GM12892 (cell line): ENCODE results near the gene CAPN5.
"Not testable (repeated sequence)": the region's sequence is repeated elsewhere in the genome, so short reads cannot be mapped to it uniquely, and the experiment has no call there.

Source experiments
- DNase-seq: peaks from one replicate; pipeline ENCODE4 v3.0.0; 2011; ENCODE audit not compliant: insufficient read length
- FAIRE-seq: peaks from 2 replicates; lab custom pipeline; 2011; peaks lifted over from hg19 to GRCh38; lab: Jason Lieb, UNC
- POLR2A ChIP-seq: IDR thresholded peaks from 2 replicates; pipeline ENCODE4 v1.6.1; 2011; ENCODE audit warnings: low read depth, low read length, control low read depth
- POLR2AphosphoS5 ChIP-seq: IDR thresholded peaks from 2 replicates; pipeline ENCODE4 v1.6.1; 2011; ENCODE audit warnings: low read depth, low read length, control low read depth
- TAF1 ChIP-seq: IDR thresholded peaks from 2 replicates; pipeline ENCODE4 v1.6.1; 2011; ENCODE audit warnings: low read depth, mild to moderate bottlenecking, control low read depth, low read length, borderline replicate concordance

Gene CAPN5

DNA sequence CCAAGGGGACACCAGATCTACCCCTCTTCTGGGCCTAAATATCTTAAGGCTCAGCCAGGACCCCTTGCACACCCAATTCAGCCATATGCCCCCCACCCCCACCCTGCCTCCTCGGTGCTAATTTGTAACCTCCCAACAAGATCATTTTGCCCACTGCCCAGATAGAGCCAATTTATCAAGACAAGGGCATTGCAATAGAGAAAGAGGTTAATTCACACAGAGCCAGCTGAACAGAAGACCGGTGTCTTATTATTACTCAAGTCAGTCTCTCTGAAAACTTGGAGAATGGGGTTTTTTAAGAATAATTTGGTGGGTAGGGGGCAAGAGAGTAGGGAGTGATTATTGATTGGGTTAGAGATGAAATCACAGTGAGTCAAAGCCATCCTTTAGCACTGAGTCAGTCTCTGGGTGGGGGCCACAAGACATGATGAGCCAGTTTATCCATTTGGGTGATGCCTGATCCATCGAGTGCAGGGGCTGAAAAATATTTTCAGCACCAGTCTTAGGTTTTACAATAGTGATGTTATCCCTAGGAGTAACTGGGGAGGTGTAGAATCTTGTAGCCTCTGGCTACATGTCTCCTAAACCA is 9.9 kb upstream of the CAPN5 start:
- DNase-seq, result no peak
- TF ChIP-seq POLR2AphosphoS5, result no peak
- TF ChIP-seq TAF1, result no peak
- TF ChIP-seq POLR2A, result no peak
- FAIRE-seq, result no peak

DNA sequence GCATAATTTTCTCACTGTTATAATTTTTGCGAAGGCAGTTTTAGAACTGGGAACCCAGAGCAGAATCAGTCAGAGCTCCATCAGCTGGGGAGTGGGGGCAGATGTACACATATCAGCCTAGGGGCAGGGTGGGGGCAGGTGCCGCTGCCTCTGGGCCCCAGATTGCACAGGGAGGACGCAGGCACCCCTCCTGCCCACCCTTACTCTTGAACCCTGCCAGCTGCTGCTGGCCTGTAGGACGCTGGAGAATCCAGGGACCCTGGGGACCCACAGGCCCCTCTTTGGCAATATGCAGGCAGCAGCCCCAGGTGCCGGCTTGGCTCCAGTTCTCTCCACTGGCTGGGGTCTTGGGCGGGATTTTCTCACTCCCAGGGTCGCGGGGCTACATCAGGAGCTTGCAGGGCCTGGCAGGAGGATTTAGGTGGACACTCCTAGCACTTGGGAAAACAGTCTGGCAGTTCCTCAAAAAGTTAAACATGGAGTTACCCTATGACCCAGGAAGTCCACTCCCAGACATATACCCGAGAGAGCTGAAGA is 8.8 kb upstream of the CAPN5 start:
- TF ChIP-seq TAF1 (no peak), POLR2A (no peak), POLR2AphosphoS5 (no peak)
- no peak for DNase-seq
- FAIRE-seq, result no peak

DNA sequence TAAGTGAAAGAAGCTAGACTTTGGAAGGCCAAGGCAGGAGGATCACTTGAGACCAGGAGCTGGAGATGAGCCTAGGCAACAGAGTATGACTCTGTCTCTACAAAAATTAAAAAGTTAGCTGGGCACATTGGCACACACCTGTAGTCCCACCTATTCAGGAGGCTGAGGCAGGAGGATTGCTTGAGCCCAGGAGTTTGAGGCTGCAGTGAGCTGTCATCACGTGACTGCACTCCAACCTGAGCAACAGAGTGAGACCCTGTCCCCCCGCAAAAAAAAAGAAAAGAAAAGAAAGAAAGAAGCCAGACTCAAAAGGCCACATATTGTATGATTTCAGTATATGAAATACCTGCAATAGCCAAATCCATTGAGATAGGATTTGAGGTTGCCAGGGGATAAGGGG is 7.9 kb upstream of the CAPN5 start:
- FAIRE-seq (no peak), DNase-seq (no peak)
- no peak for TF ChIP-seq POLR2AphosphoS5
- TF ChIP-seq TAF1, result no peak
- no peak for TF ChIP-seq POLR2A

DNA sequence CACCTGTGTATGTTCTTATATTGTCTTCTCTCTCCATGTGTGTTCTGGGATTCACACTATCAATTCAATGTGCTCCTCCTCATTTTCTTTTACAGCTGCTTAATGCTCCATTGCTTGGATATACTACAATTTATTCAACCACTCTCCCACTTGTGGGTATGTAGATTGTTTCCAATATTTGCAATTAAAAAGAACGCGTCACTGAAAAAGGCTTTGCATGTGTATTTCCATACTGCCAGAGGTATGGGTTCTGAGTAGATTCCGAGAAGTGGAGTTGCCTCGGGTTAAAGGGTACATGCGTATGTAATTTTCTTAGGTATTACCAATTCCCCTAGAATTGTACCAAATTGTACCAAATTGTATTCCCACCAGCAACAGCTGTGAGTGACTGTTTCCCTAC is 7.0 kb upstream of the CAPN5 start:
- DNase-seq (no peak), FAIRE-seq (no peak)
- TF ChIP-seq POLR2A (no peak), TAF1 (no peak), POLR2AphosphoS5 (no peak)

DNA sequence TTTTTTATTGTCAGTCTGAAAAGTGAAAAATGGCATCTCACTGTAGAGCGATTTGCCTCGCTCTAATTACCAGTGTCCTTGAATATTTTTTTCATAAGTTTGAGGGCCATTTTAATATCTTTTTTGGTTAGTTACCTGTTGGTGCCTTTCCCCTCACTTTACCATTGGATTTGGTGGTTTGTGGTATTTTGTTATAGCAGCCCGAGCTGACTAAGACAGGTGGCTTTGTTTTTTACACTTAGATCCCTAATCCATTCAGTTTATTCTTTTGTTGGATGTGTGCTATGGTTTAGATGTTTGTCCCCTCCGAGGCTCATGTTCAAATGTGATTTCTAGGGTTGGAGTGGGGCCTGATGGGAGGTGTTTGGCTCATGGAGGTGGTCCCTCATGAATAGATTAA is 6.5 kb upstream of the CAPN5 start:
- DNase-seq (no peak), FAIRE-seq (no peak)
- TF ChIP-seq TAF1 (no peak), POLR2AphosphoS5 (no peak), POLR2A (no peak)

DNA sequence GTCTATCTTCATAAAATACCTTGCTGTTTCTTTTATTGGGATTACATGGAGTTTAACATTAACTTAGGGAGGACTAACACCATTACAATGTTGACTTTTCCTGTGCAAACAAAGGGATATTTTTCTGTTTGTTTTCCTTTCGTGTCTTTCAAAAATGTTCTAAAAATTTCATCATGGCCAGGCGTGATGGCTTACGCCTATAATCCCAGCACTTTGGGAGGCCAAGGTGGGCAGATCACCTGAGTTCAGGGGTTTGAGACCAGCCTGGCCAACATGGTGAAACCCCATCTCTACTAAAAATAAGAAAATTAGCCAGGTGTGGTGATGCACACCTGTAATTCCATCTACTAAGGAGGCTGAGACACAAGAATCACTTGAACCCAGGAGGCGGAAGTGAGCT is 5.5 kb upstream of the CAPN5 start:
- DNase-seq, FAIRE-seq: not testable (repeated sequence)

GRCh38 chr11:77062924-77063323 is 3.8 kb upstream of the CAPN5 start:
- TF ChIP-seq POLR2AphosphoS5, result no peak
- no peak for TF ChIP-seq TAF1
- TF ChIP-seq POLR2A, result no peak
- DNase-seq (no peak), FAIRE-seq (no peak)

- TF ChIP-seq TAF1 (no peak), POLR2A (no peak), POLR2AphosphoS5 (no peak)
- no peak for FAIRE-seq
- no peak for DNase-seq
These were observed 3.4 kb upstream of the CAPN5 start for GRCh38 chr11:77063407-77063806.

DNA sequence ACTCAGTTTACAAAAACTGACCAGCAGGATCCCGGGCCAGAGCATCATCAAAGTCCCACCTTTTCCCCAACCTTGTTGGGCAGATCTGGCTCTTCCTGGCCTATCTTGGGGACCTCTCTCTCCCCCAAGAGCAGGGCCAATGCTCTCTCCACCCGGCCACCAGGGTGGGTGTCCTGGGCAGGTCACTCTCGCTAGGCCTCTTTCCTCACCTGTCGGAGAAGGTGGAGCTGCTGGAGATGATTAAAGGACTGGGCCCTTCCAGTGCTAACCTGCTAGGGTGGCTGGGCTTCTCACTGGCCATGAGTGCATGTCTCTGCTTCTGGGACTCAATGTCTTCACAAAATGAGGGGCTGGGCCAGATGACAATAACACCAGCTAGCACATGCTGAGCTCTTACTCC is 2.9 kb upstream of the CAPN5 start:
- TF ChIP-seq POLR2AphosphoS5, result no peak
- FAIRE-seq, result no peak

GRCh38 chr11:77064648-77065217 is 2.0 kb upstream of the CAPN5 start:
- DNase-seq (no peak), FAIRE-seq (no peak)
- TF ChIP-seq POLR2AphosphoS5 (no peak), TAF1 (no peak), POLR2A (no peak)

More for the DNA sequence above, 2.9 kb upstream of the CAPN5 start:
- DNase-seq, result no peak

- DNase-seq (no peak), FAIRE-seq (no peak)
- no peak for TF ChIP-seq POLR2A
- no peak for TF ChIP-seq POLR2AphosphoS5
- no peak for TF ChIP-seq TAF1
These were observed 918 bp upstream of the CAPN5 start for GRCh38 chr11:77065878-77066228.

DNA sequence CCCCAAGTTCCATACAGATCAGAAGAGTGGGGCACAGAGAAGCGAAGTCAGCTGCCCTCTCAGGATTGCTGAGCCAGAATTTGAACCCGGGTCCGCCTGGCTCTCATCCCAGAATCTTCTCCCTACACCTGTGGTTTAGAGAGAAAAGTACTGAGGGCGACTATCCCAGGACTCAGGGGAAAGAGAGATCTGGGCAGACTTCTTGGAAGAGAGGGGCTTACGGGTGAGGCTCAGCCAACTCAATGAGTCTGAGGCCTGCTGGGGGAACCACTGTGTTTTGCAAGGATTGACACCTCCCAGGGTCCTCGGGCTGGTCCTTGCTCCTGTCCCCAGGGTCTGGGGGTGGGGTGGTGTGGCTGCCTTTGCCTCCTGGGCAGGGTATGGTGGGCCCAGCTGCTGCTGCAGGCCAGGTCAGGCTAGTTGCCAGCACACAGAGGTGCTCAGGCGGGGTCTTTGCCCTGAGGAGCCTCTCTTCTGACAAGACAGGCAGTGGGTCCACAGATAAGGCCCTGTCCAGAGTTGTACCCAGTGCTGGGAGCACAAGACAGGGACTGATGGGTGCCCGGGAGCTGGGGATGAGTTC is 1.2 kb downstream of the CAPN5 start:
- no peak for TF ChIP-seq POLR2A
- no peak for TF ChIP-seq TAF1
- FAIRE-seq, result no peak
- DNase-seq, result no peak
